Measurements from ENCODE around the gene GRM2.
"Not testable (repeated sequence)": the region's sequence is repeated elsewhere in the genome, so short reads cannot be mapped to it uniquely, and the experiment has no call there.

GRCh38 chr3:51742320-51742719 lies 35.5 kb downstream of the GRM2 start:
- TF ChIP-seq EP300, POLR2AphosphoS5, POLR2A (IDR thresholded peaks at IDR 0.05): not testable (repeated sequence)
- TF ChIP-seq, protein P1, sequence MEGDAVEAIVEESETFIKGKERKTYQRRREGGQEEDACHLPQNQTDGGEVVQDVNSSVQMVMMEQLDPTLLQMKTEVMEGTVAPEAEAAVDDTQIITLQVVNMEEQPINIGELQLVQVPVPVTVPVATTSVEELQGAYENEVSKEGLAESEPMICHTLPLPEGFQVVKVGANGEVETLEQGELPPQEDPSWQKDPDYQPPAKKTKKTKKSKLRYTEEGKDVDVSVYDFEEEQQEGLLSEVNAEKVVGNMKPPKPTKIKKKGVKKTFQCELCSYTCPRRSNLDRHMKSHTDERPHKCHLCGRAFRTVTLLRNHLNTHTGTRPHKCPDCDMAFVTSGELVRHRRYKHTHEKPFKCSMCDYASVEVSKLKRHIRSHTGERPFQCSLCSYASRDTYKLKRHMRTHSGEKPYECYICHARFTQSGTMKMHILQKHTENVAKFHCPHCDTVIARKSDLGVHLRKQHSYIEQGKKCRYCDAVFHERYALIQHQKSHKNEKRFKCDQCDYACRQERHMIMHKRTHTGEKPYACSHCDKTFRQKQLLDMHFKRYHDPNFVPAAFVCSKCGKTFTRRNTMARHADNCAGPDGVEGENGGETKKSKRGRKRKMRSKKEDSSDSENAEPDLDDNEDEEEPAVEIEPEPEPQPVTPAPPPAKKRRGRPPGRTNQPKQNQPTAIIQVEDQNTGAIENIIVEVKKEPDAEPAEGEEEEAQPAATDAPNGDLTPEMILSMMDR (IDR thresholded peaks at IDR 0.05), result not testable (repeated sequence)
